NT2/D1 (cell line): ENCODE measurements around the gene TERB1.

Experiments used
- SUZ12 ChIP-seq: IDR thresholded peaks from 2 replicates; pipeline ENCODE4 v1.6.1; 2011; ENCODE audit not compliant: insufficient read length, insufficient read depth; ENCODE audit errors: extremely low read depth
- YY1 ChIP-seq: IDR thresholded peaks from 2 replicates; pipeline ENCODE4 v1.6.1; 2011; ENCODE audit not compliant: insufficient read length, insufficient read depth
- ZNF274 ChIP-seq: IDR thresholded peaks from 2 replicates; pipeline ENCODE4 v1.6.1; 2011; ENCODE audit warnings: mild to moderate bottlenecking, low read depth, low read length

DNA sequence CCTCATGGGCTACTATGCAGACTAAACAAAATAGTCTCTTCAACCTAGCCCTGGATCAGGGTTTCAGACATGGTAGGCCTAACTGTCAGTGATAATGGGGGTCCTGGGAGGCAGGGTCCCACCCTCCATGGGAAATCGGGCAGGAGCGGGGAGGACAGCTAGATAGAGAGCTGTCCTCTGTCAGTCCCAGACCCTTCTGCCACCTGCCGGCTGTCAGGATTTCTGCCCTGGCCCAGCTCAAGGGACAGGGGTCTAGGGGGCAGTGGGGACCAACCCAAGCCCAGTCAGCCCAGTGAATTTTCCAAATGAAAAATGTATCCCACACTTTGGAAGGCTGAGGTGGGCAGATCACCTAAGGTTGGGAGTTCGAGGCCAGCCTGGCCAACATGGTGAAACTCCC lies 48.2 kb upstream of the TERB1 start:
- TF ChIP-seq YY1: no peak
- TF ChIP-seq ZNF274: no peak
- TF ChIP-seq SUZ12: no peak
